ENCODE measurements around the gene CALML3. TPM values are rescaled to one million over a fixed set of nuclear protein-coding genes. Genes with fewer than 3 reads are reported as not detected.

CALML3 gene
- total RNA-seq, 1 donor from 2014 or later = not detected

DNA sequence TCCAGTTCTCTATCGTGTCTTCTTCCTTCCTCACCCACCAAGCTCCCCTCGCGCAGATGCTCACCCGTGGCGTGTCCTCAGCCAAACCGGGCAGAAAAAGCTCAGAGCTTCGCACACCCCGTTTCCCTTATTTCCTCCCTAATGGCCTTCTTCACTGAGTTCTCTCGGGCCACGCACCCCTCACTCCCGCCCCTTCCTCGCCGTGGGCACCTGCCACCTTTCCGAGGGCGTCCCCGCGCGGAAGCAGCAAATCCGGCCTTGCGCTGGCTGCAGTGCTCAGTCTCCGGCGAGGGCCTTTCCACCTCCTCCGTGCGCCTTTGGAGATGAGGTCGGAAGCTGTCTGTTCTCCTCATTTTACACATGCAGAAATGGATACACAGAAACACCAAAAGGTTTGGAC, 12.4 kb upstream of the CALML3 start:
- no peaks in the 10 kb centered on the region for H3K4me1 Mint-ChIP-seq (ENCODE audit: low read depth, unreplicated experiment)
- Histone ChIP-seq H3K9ac (ENCODE audit: low read length) (no peak overlapping the region), H3K4me1 (ENCODE audit: insufficient read depth, low read length) (no peaks in the 10 kb centered on the region), H4K20me1 (ENCODE audit: insufficient read depth, low read length) (no peaks in the 10 kb centered on the region), H3K9me3 (ENCODE audit: insufficient read depth, low read depth, low read length) (no peaks in the 10 kb centered on the region), H3K4me3 (ENCODE audit: insufficient read depth, low read depth, low read length) (no peak overlapping the region), H3K27ac (ENCODE audit: low read depth, low read length) (no peak overlapping the region), H3K79me2 (ENCODE audit: insufficient read depth, low read length) (no peaks in the 10 kb centered on the region), H3K4me2 (ENCODE audit: low read length) (no peak overlapping the region), H2AFZ (ENCODE audit: low read depth, low read length) (no peak overlapping the region), H3K36me3 (ENCODE audit: insufficient read depth, low read length) (no peaks in the 10 kb centered on the region), H3K27me3 (ENCODE audit: insufficient read depth, low read length) (peaks cover 7% of the 10 kb centered on the region)
- DNase-seq (ENCODE audit: low read depth) = no peak
- peaks cover 2% of the 10 kb centered on the region for H3K9me3 Mint-ChIP-seq (ENCODE audit: unreplicated experiment)
- H3K27ac Mint-ChIP-seq (ENCODE audit: unreplicated experiment) = no peak overlapping the region
- TF ChIP-seq CTCF (IDR thresholded peaks at IDR 0.05; ENCODE audit: insufficient read depth, low read depth, low read length) = no peak
- TF ChIP-seq EZH2 (IDR thresholded peaks at IDR 0.05; ENCODE audit: insufficient read depth, low read length) = no peak
- no peaks in the 10 kb centered on the region for H3K36me3 Mint-ChIP-seq (ENCODE audit: low read depth, unreplicated experiment)
- H3K27me3 Mint-ChIP-seq (ENCODE audit: low read depth, unreplicated experiment) = peaks cover 55% of the 10 kb centered on the region
- no peak for FAIRE-seq
- H3K4me3 Mint-ChIP-seq (ENCODE audit: unreplicated experiment) = no peak overlapping the region

DNA sequence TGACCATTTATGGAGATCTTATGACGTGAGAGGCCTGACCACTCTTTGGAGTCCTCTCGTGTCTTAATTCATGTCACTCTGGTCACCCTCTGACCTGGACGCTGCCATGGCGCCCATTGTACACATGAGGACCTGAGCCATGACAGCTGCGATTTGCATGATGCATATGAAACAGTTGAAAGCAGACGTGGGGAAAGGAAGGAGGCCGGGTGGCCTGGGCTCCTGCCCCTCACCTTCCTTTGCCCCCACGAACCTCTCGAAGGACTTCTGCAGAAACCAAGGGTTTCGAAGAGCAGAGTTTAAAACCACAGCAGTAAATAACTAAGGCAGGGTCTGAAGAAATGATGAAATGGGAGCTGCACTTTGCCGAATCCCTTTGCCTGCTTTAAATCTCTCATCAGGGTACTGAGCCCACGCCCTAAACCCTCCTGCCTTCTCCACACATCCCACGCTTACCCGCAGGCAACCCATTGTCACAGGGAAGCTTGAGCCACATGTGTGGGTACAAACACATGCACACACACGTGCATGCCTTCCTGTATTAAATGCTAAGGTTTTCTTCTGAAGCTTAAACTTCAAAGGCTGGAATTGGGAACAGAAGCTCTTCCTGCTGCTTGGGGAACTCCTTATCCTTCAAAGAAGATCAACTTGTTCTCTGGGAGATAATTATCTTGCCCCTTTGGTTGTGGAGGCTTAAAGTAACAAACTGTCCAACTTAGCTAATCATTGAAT, 11.7 kb upstream of the CALML3 start:
- no peaks in the 10 kb centered on the region for H3K4me1 Mint-ChIP-seq (ENCODE audit: low read depth, unreplicated experiment)
- Histone ChIP-seq H3K27ac (ENCODE audit: low read depth, low read length) (no peak overlapping the region), H3K4me3 (ENCODE audit: insufficient read depth, low read depth, low read length) (no peak overlapping the region), H2AFZ (ENCODE audit: low read depth, low read length) (no peak overlapping the region), H3K4me1 (ENCODE audit: insufficient read depth, low read length) (no peaks in the 10 kb centered on the region), H3K9ac (ENCODE audit: low read length) (no peak overlapping the region), H3K36me3 (ENCODE audit: insufficient read depth, low read length) (no peaks in the 10 kb centered on the region), H4K20me1 (ENCODE audit: insufficient read depth, low read length) (no peaks in the 10 kb centered on the region), H3K27me3 (ENCODE audit: insufficient read depth, low read length) (peaks cover 7% of the 10 kb centered on the region), H3K79me2 (ENCODE audit: insufficient read depth, low read length) (no peaks in the 10 kb centered on the region), H3K9me3 (ENCODE audit: insufficient read depth, low read depth, low read length) (no peaks in the 10 kb centered on the region), H3K4me2 (ENCODE audit: low read length) (no peak overlapping the region)
- H3K27ac Mint-ChIP-seq (ENCODE audit: unreplicated experiment) = no peak overlapping the region
- TF ChIP-seq CTCF (IDR thresholded peaks at IDR 0.05; ENCODE audit: insufficient read depth, low read depth, low read length) = no peak
- no peak for TF ChIP-seq EZH2 (IDR thresholded peaks at IDR 0.05; ENCODE audit: insufficient read depth, low read length)
- no peak for FAIRE-seq
- DNase-seq (ENCODE audit: low read depth) = no peak
- H3K27me3 Mint-ChIP-seq (ENCODE audit: low read depth, unreplicated experiment) = peaks cover 52% of the 10 kb centered on the region
- no peak overlapping the region for H3K4me3 Mint-ChIP-seq (ENCODE audit: unreplicated experiment)
- peaks cover 2% of the 10 kb centered on the region for H3K9me3 Mint-ChIP-seq (ENCODE audit: unreplicated experiment)
- no peaks in the 10 kb centered on the region for H3K36me3 Mint-ChIP-seq (ENCODE audit: low read depth, unreplicated experiment)

DNA sequence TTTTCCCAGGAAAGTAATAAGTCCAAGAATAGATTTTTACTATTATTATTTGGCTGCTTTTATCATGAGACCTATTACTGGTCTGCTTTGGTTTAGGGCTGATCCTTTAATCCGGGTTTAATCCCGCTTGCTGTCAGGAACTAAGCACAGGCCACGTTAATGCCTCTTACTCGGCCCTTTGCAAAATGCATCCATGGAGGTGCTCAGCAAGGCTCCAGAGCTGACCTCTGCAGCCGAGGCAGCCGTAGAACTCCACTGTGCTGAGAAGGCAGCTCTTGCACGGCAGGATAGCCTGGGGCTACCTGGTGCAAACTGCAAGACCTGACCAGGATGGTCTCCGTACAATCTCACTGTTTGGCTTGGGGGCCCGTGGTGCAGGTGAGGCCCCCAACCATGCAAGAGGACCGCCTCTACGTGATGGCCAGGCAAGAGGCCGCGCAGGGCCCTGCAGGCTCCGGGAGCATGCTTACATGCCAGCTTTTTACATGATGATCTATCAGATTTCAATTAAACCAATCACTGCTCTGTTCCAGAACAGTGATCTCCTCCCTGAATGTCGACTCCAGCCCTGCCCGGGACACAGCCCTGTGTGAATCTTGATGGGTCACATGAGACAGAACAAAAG, 10.4 kb upstream of the CALML3 start:
- H4K20me1 ChIP-seq (ENCODE audit: insufficient read depth, low read length) = no peaks in the 10 kb centered on the region
- H3K27me3 Mint-ChIP-seq (ENCODE audit: low read depth, unreplicated experiment) = peaks cover 40% of the 10 kb centered on the region
- H3K9me3 Mint-ChIP-seq (ENCODE audit: unreplicated experiment) = peaks cover 2% of the 10 kb centered on the region
- no peak overlapping the region for H3K9ac ChIP-seq (ENCODE audit: low read length)
- no peaks in the 10 kb centered on the region for H3K4me1 Mint-ChIP-seq (ENCODE audit: low read depth, unreplicated experiment)
- no peak overlapping the region for H2AFZ ChIP-seq (ENCODE audit: low read depth, low read length)
- no peaks in the 10 kb centered on the region for H3K79me2 ChIP-seq (ENCODE audit: insufficient read depth, low read length)
- no peak overlapping the region for H3K4me3 ChIP-seq (ENCODE audit: insufficient read depth, low read depth, low read length)
- no peak overlapping the region for H3K4me2 ChIP-seq (ENCODE audit: low read length)
- H3K36me3 ChIP-seq (ENCODE audit: insufficient read depth, low read length) = no peaks in the 10 kb centered on the region
- no peak for TF ChIP-seq CTCF (IDR thresholded peaks at IDR 0.05; ENCODE audit: insufficient read depth, low read depth, low read length)
- no peak for TF ChIP-seq EZH2 (IDR thresholded peaks at IDR 0.05; ENCODE audit: insufficient read depth, low read length)
- no peaks in the 10 kb centered on the region for H3K9me3 ChIP-seq (ENCODE audit: insufficient read depth, low read depth, low read length)
- no peaks in the 10 kb centered on the region for H3K36me3 Mint-ChIP-seq (ENCODE audit: low read depth, unreplicated experiment)
- H3K27me3 ChIP-seq (ENCODE audit: insufficient read depth, low read length) = peaks cover 7% of the 10 kb centered on the region
- DNase-seq (ENCODE audit: low read depth) = no peak
- no peaks in the 10 kb centered on the region for H3K4me1 ChIP-seq (ENCODE audit: insufficient read depth, low read length)
- no peak overlapping the region for H3K27ac Mint-ChIP-seq (ENCODE audit: unreplicated experiment)
- H3K27ac ChIP-seq (ENCODE audit: low read depth, low read length) = no peak overlapping the region
- no peak overlapping the region for H3K4me3 Mint-ChIP-seq (ENCODE audit: unreplicated experiment)
- no peak for FAIRE-seq
